EH (cell line): Measurements from ENCODE around the gene KIAA1755.

ENCODE experiments used
- DNase-seq: peaks from one replicate; pipeline ENCODE4 v3.0.0-alpha.2; 2015; ENCODE audit warnings: low read depth

KIAA1755 gene

GRCh38 chr20:38165089-38165965, 95.2 kb downstream of the KIAA1755 start, which contains the start of gene TGM2:
Gene TGM2, minus strand, starts transcription at chr20:38165270. Its CDS starts 72 bp downstream, at chr20:38165198.
- DNase-seq, result peak; percentile 75

GRCh38 chr20:38164624-38165088, 95.9 kb downstream of the KIAA1755 start:
- DNase-seq, result no peak

GRCh38 chr20:38164069-38164468, 96.5 kb downstream of the KIAA1755 start:
- DNase-seq, result no peak

- DNase-seq, result no peak
Measured at GRCh38 chr20:38162878-38163875, 97.4 kb downstream of the KIAA1755 start.

- DNase-seq, result no peak
Measured at GRCh38 chr20:38162149-38162548, 98.4 kb downstream of the KIAA1755 start.

- DNase-seq, result no peak
Measured at GRCh38 chr20:38161412-38161774, 99.1 kb downstream of the KIAA1755 start.
